BE2C (cell line): ENCODE results near the gene SYK.

Experiments used
- DNase-seq: peaks from one replicate; pipeline ENCODE4 v3.0.0-alpha.2; 2020
- H3K27me3 ChIP-seq: fragments of 250-450 bp; sonication (Bioruptor Pico); 2 replicates; pipeline ENCODE4 v1.5.1; 2020; ENCODE audit warnings: mild to moderate bottlenecking
- H3K36me3 ChIP-seq: fragments of 250-450 bp; sonication (Bioruptor Pico); 2 replicates; pipeline ENCODE4 v1.5.1; 2020; ENCODE audit warnings: mild to moderate bottlenecking
- H3K4me1 ChIP-seq: fragments of 250-450 bp; sonication (Bioruptor Pico); 2 replicates; pipeline ENCODE4 v1.5.1; 2020
- H3K4me3 ChIP-seq: 2 replicates; pipeline ENCODE4 v1.5.1; 2011; ENCODE audit warnings: low read depth, low read length
- H3K9me3 ChIP-seq: fragments of 250-450 bp; sonication (Bioruptor Pico); 2 replicates; pipeline ENCODE4 v1.5.1; 2020
- TF ChIP-seq, protein P1 (sequence below): IDR thresholded peaks from 2 replicates; pipeline ENCODE4 v1.5.1; 2012; ENCODE audit warnings: mild to moderate bottlenecking, low read depth, low read length

Gene SYK

GRCh38 chr9:90847971-90848370 is 46.4 kb downstream of the SYK start:
- Histone ChIP-seq H3K4me3 (no peak overlapping the region), H3K9me3 (no peaks in the 10 kb centered on the region), H3K27me3 (no peaks in the 10 kb centered on the region), H3K4me1 (no peaks in the 10 kb centered on the region), H3K36me3 (no peaks in the 10 kb centered on the region)
- TF ChIP-seq, protein P1, sequence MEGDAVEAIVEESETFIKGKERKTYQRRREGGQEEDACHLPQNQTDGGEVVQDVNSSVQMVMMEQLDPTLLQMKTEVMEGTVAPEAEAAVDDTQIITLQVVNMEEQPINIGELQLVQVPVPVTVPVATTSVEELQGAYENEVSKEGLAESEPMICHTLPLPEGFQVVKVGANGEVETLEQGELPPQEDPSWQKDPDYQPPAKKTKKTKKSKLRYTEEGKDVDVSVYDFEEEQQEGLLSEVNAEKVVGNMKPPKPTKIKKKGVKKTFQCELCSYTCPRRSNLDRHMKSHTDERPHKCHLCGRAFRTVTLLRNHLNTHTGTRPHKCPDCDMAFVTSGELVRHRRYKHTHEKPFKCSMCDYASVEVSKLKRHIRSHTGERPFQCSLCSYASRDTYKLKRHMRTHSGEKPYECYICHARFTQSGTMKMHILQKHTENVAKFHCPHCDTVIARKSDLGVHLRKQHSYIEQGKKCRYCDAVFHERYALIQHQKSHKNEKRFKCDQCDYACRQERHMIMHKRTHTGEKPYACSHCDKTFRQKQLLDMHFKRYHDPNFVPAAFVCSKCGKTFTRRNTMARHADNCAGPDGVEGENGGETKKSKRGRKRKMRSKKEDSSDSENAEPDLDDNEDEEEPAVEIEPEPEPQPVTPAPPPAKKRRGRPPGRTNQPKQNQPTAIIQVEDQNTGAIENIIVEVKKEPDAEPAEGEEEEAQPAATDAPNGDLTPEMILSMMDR, result no peak
- DNase-seq, result no peak

- no peak for DNase-seq
- TF ChIP-seq, protein P1, result no peak
- Histone ChIP-seq H3K4me1 (no peaks in the 10 kb centered on the region), H3K9me3 (no peaks in the 10 kb centered on the region; the same call in 1 of the 2 replicates), H3K27me3 (no peaks in the 10 kb centered on the region), H3K4me3 (no peak overlapping the region), H3K36me3 (no peaks in the 10 kb centered on the region)
These were observed 47.2 kb downstream of the SYK start for GRCh38 chr9:90848866-90849265.

GRCh38 chr9:90851444-90851843 is 49.8 kb downstream of the SYK start:
- DNase-seq, result no peak
- H3K27me3 ChIP-seq, result no peaks in the 10 kb centered on the region
- no peaks in the 10 kb centered on the region; the same call in 1 of the 2 replicates for H3K9me3 ChIP-seq
- no peaks in the 10 kb centered on the region for H3K36me3 ChIP-seq
- H3K4me3 ChIP-seq, result no peak overlapping the region
- no peaks in the 10 kb centered on the region for H3K4me1 ChIP-seq
- TF ChIP-seq, protein P1, result 0 out of 2 replicates have a peak, but pooled peaks have one; percentile 23

DNA sequence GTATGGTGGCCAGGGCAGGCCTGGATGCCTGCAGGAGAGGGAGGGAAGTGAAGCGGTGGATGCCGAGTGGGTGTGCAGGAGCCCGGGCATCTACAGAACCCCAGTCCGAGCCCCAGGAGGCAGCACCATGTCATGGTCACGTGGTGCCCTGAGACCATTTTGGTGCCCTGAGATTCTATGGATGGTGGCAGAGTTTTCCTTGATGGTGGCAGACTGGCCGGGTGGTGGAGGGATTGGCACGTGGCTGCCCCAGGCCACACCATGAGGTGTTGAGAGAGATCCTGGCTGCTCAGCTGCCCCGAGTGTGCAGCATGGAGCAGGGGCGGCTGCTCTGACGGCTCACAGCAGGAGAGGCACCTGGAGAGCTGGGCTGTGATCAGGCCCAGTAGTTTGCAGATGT is 52.3 kb downstream of the SYK start:
- H3K36me3 ChIP-seq, result no peaks in the 10 kb centered on the region

GRCh38 chr9:90854637-90855175 is 53.1 kb downstream of the SYK start:
- no peaks in the 10 kb centered on the region; the same call in 1 of the 2 replicates for H3K9me3 ChIP-seq
- no peak for DNase-seq
- no peaks in the 10 kb centered on the region for H3K36me3 ChIP-seq
- TF ChIP-seq, protein P1, result no peak
- H3K4me1 ChIP-seq, result no peaks in the 10 kb centered on the region
- H3K27me3 ChIP-seq, result peaks cover 4% of the 10 kb centered on the region
- H3K4me3 ChIP-seq, result no peak overlapping the region

More for the DNA sequence above, 52.3 kb downstream of the SYK start:
- Histone ChIP-seq H3K4me3 (no peak overlapping the region), H3K9me3 (no peaks in the 10 kb centered on the region; the same call in 1 of the 2 replicates), H3K4me1 (no peaks in the 10 kb centered on the region), H3K27me3 (peaks cover 4% of the 10 kb centered on the region)
- DNase-seq, result no peak
- TF ChIP-seq, protein P1, result no peak

DNA sequence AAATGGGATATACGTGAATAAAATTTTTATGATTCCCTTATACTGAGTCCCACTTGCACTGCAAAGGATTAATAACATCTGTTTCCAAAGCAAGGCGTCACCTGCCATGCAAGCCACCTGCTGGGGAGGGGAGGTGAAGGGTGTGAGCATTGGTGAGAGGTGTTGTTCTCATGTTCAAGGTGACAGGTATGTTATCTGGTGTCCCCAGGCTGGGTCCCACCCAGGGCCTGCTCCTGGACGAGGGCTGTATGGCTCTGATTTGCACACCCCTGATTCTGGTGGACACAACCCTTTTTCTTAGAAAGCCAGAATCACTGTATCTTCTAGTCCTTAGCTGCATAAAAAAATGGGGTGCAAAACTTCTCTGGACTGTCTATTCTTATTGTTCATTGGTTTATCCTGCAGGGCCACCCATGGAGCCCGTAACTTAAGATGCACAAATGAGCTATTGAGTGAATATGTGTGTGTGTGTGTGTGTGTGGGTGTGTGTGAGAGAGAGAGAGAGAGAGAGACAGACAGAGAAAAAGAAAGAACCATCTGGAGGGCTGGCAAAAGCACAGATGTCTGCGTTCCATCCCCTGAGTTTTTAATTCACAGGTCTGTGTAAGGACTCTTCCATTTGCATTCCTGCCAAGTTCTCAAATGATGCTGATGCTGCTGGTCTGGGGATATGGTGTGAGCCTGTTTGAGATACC is 53.7 kb downstream of the SYK start:
- H3K4me1 ChIP-seq, result no peaks in the 10 kb centered on the region
- no peaks in the 10 kb centered on the region; the same call in 1 of the 2 replicates for H3K9me3 ChIP-seq
- no peaks in the 10 kb centered on the region for H3K36me3 ChIP-seq
- DNase-seq, result no peak
- TF ChIP-seq, protein P1, result no peak
- no peak overlapping the region for H3K4me3 ChIP-seq
- peaks cover 4% of the 10 kb centered on the region for H3K27me3 ChIP-seq
